Effector CD4-positive, alpha-beta T cell (primary cell): Measurements from ENCODE around the gene RAB27A.
"Not testable (repeated sequence)": the region's sequence is repeated elsewhere in the genome, so short reads cannot be mapped to it uniquely, and the experiment has no call there.

Source experiments
- DNase-seq: peaks from one replicate; pipeline ENCODE4 v3.0.0-alpha.2; 2020

Gene RAB27A

DNA sequence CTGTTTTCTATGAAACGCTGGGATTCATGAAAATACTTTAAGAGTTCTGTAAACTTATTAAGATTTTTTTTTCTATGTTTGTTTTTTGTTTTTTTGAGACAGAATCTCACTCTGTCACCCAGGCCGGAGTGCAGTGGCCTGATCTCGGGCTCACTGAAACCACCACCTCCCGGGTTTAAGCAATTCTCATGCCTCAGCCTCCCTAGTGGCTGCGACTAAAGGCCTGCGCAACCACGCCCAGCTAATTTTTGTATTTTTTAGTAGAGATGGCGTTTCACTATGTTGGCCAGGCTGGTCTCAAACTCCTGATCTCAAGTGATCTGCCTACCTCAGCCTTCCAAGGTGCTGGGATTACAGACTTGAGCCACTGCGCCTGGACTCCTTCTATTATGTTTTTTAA is 39.7 kb downstream of the RAB27A start:
- DNase-seq, result not testable (repeated sequence)

- DNase-seq, result no peak
Observed at GRCh38 chr15:55248895-55249294, 40.7 kb downstream of the RAB27A start.

DNA sequence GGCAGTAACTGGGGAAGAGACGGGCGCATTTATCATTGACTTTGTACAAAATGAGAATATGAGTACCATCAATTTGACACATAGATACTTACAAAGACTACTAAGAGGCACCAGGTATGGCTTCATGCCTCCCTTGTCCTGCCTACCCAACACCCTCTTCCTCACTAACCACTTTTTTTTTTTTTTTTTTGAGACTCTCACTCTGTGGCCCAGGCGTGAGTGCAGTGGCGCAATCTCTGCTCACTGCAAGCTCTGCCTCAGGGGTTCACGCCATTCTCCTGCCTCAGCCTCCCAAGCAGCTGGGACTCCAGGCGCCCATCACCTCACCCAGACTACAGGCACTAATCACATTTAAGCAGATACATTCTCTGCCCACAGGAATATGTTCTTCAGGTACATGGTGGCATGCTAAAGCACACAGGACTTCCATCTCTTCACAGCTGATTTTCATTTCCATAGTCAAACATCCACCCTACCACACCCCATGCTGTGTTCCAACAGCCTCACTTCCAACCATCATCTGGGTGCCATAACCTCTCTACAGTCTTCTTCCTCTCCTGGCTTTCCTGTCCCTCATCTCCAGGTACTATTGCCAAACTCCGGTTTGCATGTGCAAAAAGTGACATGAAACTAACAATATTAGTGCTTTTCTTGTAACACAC is 41.7 kb downstream of the RAB27A start:
- DNase-seq, result no peak

- no peak for DNase-seq
Observed at GRCh38 chr15:55247311-55247710, 42.3 kb downstream of the RAB27A start.

DNA sequence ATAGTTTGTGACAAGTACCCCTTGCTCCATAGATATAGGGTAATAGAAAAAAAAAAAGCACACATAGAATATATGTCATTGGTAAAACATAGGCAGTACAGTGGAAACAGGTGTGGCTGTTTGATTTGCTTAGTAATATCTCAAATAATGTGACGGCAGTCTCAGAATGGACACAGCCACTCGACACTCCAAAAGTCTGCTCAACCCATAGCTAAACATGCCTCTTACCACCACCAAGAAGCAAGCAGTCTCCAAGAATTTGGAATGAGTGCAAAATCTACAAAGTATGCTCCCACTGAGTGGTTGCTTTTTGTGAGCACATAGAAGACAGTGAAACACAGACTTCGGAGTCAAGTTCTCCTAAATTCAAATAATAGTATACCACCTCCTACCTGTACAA is 43.0 kb downstream of the RAB27A start:
- DNase-seq, result no peak

DNA sequence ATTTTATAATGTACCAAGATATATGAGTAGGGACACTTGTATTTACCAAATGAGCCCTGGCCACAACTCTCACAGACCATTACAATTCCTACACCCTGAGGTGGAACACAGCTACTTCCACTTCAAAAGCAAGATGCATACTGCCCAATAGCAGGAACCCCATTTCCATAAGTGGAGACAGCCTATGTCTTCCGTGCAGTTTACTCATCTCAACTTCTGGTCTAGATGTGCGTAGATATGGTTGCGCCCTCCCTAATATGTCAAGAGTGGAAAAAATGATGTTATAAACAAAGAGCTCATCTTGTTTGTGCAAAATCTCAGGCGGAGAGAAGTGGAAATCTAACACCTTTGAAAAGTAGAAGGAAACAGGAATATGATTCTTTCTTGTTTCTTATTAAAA is 44.6 kb downstream of the RAB27A start:
- no peak for DNase-seq

DNA sequence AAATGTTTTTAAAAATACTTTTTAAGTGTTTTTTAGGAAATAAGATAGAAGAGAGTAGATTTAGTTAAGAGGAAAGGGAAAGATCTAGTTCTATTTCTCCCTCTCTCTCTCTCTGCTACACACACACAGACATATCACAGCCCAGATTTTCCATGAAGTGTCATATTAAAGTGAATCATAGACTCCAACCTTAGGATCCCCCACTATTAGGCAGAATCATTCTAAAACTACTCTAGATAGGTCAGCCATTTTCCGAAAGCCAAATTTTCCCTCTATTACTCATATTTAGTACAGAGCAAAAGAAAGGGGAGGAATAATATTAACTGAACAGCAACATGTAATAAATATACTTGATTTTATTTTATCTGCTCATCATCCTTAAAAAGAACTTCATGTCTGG is 47.7 kb downstream of the RAB27A start:
- DNase-seq, result no peak

- DNase-seq, result no peak
Observed at GRCh38 chr15:55241186-55241585, 48.4 kb downstream of the RAB27A start.

GRCh38 chr15:55240125-55240760 is 49.4 kb downstream of the RAB27A start:
- no peak for DNase-seq

GRCh38 chr15:55239440-55240124 is 50.0 kb downstream of the RAB27A start:
- DNase-seq, result no peak

DNA sequence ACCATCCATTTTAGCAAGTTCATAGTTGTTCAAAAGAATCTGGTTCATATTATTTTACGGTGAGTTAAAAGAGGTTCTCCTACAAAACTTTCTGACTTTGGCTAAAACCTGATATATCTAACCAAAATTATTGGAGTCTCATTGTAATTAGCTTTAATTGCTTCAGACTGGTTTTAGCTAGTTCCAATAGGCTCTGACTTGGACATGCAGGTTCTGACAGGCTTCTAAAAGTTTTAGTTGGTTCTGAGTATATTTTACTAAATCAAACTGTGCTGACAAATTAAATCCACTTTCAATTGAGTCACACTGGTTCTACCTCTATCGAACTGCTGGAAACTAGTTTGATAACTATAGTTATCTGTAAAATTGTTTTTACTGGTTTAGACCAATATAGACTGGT is 50.7 kb downstream of the RAB27A start:
- no peak for DNase-seq

- DNase-seq, result no peak
Observed at GRCh38 chr15:55237219-55238130, 52.1 kb downstream of the RAB27A start.

DNA sequence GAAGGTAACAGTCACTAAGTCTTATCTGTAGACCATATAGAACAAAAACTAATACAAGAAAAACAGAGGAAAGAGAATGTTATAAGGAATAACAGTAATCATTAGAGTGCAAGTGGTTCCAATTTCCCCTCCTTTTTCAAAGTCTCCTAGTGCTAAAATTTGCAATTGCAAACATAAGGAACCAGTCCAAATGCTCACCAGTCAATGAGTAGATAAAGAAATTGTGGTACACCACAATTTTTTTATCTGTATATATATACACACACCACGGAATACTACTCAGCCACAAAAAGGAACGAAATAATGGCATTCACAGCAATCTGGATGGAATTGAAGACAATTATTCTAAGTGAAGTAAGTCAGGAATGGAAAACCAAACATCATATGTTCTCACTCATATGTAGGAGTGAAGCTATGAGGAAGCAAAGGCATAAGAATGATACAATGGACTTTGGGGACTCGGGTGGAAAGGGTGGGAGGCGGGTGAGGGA is 54.0 kb downstream of the RAB27A start:
- no peak for DNase-seq

DNA sequence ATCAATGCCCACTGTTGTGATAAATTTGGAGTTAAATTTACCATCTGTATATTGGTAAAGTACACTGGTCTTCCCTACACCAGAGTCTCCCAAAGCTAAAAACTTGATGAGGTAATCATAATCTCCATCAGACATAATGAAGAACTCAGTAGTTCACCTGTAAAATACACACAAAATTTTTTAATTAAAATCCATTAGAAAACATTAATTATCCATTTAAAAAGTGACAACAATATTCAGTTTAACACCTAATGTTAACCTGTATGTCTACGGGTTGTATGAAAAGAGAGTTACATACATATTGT is 54.9 kb downstream of the RAB27A start:
- no peak for DNase-seq

GRCh38 chr15:55234104-55234799 is 55.4 kb downstream of the RAB27A start:
- no peak for DNase-seq

DNA sequence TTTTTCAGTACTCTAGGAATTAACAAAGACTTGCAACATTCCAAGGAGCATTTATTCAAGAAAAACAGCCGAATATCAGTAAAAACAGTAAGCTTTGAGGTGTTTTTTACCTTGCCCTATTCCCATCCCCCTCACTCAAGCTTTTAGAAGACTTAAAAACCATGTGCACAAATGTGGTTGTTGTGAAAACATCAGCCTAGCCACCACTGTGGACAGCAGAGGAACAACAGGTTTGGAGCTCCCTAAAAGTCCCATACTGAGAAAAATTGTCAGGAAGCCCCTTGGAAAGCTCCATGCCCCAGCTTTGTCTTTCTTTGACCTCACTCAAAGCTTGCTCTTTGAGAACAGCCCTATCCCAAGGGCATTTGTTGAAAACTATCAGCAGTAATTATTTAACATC is 58.2 kb downstream of the RAB27A start:
- DNase-seq, result no peak

GRCh38 chr15:55230953-55231352 is 58.7 kb downstream of the RAB27A start:
- DNase-seq, result no peak

- no peak for DNase-seq
Observed at GRCh38 chr15:55230051-55230670, 59.5 kb downstream of the RAB27A start.

DNA sequence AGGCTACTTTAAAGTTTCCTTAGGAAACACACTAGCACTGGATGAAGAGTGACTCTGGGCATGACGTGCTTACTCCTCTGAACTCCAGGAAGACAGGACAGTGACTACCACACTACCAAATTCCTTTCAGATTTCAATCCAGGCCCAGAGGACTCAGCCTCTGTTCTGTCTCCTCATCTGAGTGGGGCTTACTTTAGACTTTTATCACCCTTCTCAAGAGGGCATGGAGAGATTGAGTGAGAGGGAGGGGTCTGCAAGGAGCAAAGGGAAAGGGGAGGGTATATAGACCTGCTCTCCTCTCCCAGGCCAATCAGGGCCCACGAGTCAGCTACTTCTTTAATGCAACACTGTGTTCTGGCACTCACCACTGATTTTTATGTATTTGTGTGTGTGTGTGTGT is 63.5 kb downstream of the RAB27A start:
- no peak for DNase-seq

GRCh38 chr15:55224892-55225291 is 64.7 kb downstream of the RAB27A start:
- no peak for DNase-seq

DNA sequence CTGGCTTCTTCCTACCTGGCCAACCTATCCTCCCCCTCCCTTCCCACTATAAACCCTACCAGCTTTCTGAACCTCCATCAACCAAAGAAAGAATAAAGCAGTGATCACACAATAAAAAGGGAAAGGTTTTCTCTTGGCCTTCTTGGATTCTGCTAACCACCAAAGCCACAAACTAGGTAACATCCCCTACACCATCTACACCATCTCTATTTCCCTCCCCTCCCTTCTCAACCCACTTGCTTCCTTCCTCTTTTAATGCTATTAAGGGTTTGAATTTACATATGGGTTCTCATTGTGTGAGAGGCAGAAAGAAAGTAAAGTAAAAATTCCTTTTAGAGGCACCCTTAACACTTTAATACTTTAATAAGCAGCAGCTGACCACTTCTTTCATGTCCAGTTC is 67.0 kb downstream of the RAB27A start:
- no peak for DNase-seq
